ENCODE data around the gene MEIS3. TPM values are rescaled to one million over a fixed set of nuclear protein-coding genes. Genes with fewer than 3 reads are reported as not detected.

MEIS3 gene
- total RNA-seq, 6 experiments from 2014 or later: 0.53 to 1.6 (median 0.77) TPM

DNA sequence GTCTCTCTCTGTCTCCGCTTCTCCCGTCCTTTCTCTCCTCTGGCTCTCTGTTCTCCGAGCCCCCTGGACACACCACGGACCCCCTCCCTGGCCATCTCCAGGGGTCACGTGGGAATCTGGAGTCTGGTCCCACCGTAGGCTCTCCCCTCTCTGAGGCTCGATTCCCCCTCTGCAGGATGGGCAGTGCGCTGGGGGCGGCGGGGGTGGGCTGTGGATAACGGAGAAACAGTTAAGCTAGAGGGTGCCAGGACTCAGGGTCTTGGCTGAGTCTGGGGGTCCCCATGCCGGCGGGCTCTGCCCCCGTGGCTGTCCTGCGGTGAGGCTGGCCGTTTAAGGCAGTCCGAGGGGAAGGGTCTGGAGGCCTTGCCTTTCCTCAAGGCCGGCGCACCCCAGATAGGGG is 462 bp upstream of the MEIS3 start:
- TF ChIP-seq, protein P1, sequence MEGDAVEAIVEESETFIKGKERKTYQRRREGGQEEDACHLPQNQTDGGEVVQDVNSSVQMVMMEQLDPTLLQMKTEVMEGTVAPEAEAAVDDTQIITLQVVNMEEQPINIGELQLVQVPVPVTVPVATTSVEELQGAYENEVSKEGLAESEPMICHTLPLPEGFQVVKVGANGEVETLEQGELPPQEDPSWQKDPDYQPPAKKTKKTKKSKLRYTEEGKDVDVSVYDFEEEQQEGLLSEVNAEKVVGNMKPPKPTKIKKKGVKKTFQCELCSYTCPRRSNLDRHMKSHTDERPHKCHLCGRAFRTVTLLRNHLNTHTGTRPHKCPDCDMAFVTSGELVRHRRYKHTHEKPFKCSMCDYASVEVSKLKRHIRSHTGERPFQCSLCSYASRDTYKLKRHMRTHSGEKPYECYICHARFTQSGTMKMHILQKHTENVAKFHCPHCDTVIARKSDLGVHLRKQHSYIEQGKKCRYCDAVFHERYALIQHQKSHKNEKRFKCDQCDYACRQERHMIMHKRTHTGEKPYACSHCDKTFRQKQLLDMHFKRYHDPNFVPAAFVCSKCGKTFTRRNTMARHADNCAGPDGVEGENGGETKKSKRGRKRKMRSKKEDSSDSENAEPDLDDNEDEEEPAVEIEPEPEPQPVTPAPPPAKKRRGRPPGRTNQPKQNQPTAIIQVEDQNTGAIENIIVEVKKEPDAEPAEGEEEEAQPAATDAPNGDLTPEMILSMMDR (IDR thresholded peaks at IDR 0.05): no peak
- TF ChIP-seq POLR2A (IDR thresholded peaks at IDR 0.05): no peak
- H3K27ac ChIP-seq: no peak overlapping the region
- H3K36me3 ChIP-seq: no peaks in the 10 kb centered on the region
- H3K27me3 ChIP-seq: peaks cover 0 to 27% of the 10 kb centered on the region in 2 donors
- WGBS (ENCODE audit: insufficient coverage, low coverage, low lambda C conversion rate, missing lambda C conversion rate): 9% methylated on average over 18 of the region's 19 CpGs
- H3K4me1 ChIP-seq: no peaks in the 10 kb centered on the region
- H3K9me3 ChIP-seq: no peaks in the 10 kb centered on the region
- ATAC-seq: no peak
- no peak overlapping the region for H3K4me3 ChIP-seq
- no peak for DNase-seq
- intact Hi-C loops (cut with DNase I): no loop called here

- no peaks in the 10 kb centered on the region for H3K9me3 ChIP-seq
- no peaks in the 10 kb centered on the region for H3K36me3 ChIP-seq
- ATAC-seq: no peak
- H3K27me3 ChIP-seq: peaks cover 0 to 27% of the 10 kb centered on the region in 2 donors
- no peak overlapping the region for H3K27ac ChIP-seq
- 7% methylated on average over 7 of the region's 9 CpGs for WGBS (ENCODE audit: insufficient coverage, low coverage, low lambda C conversion rate, missing lambda C conversion rate)
- H3K4me3 ChIP-seq: no peak overlapping the region
- no peak for DNase-seq
- no peaks in the 10 kb centered on the region for H3K4me1 ChIP-seq
- intact Hi-C loops (cut with DNase I): no loop called here
- TF ChIP-seq, protein P1 (IDR thresholded peaks at IDR 0.05): no peak
- TF ChIP-seq POLR2A (IDR thresholded peaks at IDR 0.05): no peak
These were observed 666 bp downstream of the MEIS3 start for GRCh38 chr19:47418692-47419029.

DNA sequence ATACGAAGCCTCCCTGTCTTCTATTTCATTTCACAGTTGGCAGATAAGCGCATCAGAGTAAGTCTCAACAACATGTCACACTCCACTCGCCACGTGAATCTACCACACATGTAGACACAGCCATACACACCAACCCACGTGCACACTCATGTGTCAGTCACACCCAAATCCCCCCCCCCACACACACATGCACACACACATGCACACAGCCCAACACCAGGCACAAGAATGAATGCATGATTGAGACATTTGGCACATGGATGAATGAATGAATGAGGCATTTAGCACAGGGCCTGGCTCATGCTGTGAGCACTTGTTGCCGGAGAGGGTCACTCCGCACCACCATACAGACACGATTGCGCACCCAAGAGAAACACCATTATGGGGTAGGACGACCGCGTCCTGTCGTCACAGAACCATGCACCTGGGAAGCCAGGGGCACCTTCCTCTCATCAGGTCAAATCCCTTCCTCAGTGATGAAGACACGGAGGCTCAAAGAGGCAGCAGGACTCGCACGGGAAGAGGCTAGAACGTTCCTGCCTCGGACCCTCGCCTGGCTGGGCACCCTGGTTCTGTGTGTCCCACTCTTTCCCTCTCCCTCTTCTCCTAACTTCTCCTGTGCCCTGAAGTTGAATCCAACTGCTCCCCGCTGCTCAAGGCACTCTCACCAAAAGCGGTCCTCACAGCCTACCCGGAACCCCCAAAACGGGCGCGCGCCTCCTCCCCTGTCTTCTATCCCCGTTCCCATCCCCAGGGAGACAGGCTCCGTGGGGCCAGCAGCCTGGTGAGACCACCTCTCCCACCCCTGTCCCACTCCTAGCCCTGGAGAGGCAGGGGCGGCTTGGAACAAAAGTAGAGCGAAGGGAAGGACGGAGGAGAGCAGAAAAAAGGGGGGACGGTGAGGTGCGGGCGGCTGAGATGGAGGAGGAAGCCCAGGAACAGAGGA is 1.3 kb downstream of the MEIS3 start:
- Histone ChIP-seq H3K9me3 (no peaks in the 10 kb centered on the region), H3K4me1 (no peaks in the 10 kb centered on the region), H3K36me3 (no peaks in the 10 kb centered on the region), H3K27me3 (peaks cover 0 to 27% of the 10 kb centered on the region in 2 donors), H3K27ac (no peak overlapping the region), H3K4me3 (no peak overlapping the region)
- ATAC-seq (no peak), DNase-seq (no peak)
- TF ChIP-seq POLR2A (IDR thresholded peaks at IDR 0.05): no peak
- TF ChIP-seq, protein P1 (IDR thresholded peaks at IDR 0.05): no peak
- intact Hi-C loops (cut with DNase I): no loop called here
- 6% methylated on average over 24 of the region's 34 CpGs for WGBS (ENCODE audit: insufficient coverage, low coverage, low lambda C conversion rate, missing lambda C conversion rate)

DNA sequence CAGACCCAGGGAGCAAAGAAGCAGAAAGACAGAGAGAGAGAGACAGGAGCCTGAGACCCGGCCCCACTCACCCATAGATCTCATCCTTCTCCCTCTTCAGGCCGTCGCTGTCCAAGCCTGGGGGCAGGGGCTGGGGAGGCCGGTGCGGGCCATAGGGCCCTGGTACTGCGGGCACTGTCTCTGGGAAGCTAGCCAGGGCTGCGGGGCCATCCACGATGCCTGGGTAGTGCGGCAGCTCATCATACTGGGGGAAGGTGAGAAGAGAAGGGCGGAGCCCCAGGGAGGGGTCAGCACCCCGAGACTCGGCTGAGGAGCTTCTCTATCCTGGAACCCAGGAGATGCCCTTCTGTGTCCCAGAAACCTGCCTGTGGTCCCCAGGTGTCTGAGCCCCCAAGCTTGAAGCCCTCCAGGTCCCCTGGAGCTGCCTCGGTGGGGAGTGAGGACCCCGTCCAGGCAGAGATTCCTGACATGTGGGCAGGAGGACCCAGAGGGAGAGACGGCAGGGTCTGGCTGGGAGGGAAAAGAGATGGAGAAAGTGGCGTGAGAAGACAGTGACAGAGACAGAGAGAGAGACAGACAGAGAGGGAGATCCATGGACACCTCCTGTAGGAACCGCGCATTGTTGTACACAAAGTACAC is 2.1 kb downstream of the MEIS3 start:
- TF ChIP-seq, protein P1 (IDR thresholded peaks at IDR 0.05): no peak
- no peak for TF ChIP-seq POLR2A (IDR thresholded peaks at IDR 0.05)
- peaks cover 0 to 27% of the 10 kb centered on the region in 2 donors for H3K27me3 ChIP-seq
- no peak overlapping the region for H3K27ac ChIP-seq
- no peaks in the 10 kb centered on the region for H3K9me3 ChIP-seq
- intact Hi-C loops (cut with DNase I): no loop called here
- H3K4me3 ChIP-seq: no peak overlapping the region
- WGBS (ENCODE audit: insufficient coverage, low coverage, low lambda C conversion rate, missing lambda C conversion rate): 19% methylated on average over 8 of the region's 18 CpGs
- DNase-seq (no peak), ATAC-seq (peak in 1 of 4 donors; percentile 7)
- H3K36me3 ChIP-seq: no peaks in the 10 kb centered on the region
- H3K4me1 ChIP-seq: no peaks in the 10 kb centered on the region

All from right lobe of liver (tissue), 6 donors.